ENCODE data around the gene COL24A1.
"Not testable (repeated sequence)": the region's sequence is repeated elsewhere in the genome, so short reads cannot be mapped to it uniquely, and the experiment has no call there.

Gene COL24A1

DNA sequence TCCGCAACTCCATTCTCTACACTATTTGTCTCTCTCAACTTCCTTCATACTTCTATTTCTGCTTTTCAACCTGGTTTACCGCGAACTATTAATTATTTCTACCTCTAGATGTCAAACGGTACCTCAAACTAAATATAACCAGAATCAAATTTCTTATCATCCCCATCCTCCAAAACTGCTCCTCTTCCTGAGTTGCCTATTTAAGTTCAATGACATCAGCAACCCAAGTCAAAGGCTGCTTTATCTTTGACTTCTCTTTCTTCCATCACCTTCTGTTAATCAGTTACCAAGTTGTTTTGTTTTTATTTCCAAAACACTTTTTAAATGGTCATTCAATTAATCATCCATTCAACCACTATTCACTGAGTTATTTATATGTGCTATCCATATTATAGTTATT, 171.9 kb downstream of the COL24A1 start:
- DNase-seq (ENCODE audit: low read depth in 2 of 2), result no peak

GRCh38 chr1:85983316-85983715, 173.3 kb downstream of the COL24A1 start:
- DNase-seq (ENCODE audit: low read depth in 2 of 2), result no peak

- DNase-seq (ENCODE audit: low read depth in 2 of 2), result no peak
Observed at GRCh38 chr1:85976516-85977205, 179.9 kb downstream of the COL24A1 start.

GRCh38 chr1:85975912-85976371, 180.6 kb downstream of the COL24A1 start:
- no peak for DNase-seq (ENCODE audit: low read depth in 2 of 2)

DNA sequence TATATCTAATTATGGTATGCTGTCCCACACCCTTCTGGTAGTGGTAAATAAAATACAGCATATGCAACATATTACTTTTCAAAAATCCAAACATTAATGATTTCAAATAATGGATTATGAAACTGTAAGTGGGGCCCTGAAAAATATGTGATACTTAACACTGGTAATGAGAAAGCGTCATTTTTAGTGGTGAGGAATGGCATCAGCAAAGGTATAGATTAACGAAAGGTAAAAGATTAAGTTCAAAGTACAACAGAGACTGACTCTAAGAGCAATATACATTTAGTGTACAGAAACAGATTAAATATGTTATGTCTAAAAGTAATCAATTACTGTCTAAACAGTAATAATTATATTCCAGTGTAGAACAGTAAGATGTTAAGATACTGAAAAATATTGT, 194.1 kb downstream of the COL24A1 start:
- DNase-seq (ENCODE audit: low read depth in 2 of 2), result no peak

- no peak for DNase-seq (ENCODE audit: low read depth in 2 of 2)
Observed at GRCh38 chr1:85957760-85958159, 198.8 kb downstream of the COL24A1 start.

DNA sequence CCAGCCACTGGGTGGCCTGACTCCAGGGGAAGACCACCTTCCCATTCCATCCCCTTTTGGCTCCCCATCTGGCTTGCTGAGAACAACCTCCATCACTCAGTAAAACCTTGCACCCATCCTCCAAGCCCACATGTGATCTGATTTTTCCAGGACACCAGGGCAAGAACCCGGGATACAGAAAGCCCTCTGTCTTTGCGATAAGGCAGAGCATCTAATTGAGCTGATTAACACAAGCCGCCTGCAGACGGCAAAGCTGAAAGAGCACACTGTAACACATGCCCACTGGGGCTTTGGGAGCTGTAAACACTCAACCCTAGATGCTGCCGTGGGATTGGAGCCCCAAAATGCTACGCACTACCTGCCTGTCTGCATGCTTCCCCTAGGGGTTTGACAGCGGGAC, 201.4 kb downstream of the COL24A1 start:
- DNase-seq (ENCODE audit: low read depth in 2 of 2), result not testable (repeated sequence)

DNA sequence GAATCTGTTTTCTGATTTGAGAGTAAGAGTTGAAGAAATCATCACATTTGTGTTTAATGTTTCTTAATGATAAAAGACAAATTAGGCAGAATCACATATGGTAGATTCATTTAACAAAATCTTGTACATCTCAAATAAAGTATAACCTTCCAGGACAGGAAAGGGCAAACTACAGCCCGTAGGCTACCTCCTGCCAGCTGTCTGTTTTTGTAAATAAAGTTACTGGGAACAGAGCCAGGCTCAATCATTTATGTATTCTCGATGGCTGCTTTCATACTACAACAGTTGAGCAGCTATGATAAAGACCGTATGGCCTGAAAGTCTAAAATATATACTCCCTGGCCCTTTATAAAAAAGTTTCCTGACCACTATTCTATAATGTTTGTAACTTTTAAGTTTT, 204.1 kb downstream of the COL24A1 start:
- no peak for DNase-seq (ENCODE audit: low read depth in 2 of 2)

GRCh38 chr1:85947186-85947585, 209.4 kb downstream of the COL24A1 start:
- DNase-seq (ENCODE audit: low read depth in 2 of 2), result no peak

- DNase-seq (ENCODE audit: low read depth in 2 of 2), result no peak
Observed at GRCh38 chr1:85943945-85944344, 212.6 kb downstream of the COL24A1 start.

DNA sequence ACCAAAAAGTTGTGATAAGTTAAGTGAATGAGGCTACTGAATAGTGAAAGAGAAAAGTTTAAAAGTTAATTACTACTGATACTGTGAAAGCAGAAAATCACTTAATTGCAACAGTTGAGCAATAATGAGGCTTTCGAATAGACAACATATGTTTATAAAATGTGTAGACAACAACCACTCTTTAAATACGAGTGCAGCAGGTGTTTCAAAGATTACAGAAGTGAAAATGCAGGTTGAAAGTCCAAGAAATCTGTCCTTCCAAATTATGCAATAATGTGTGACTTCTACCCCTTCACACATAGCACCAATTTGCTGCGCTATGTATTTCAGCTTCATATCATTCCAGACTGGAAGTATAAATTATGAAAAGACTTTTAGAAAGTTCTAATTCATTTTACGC, 213.0 kb downstream of the COL24A1 start:
- DNase-seq (ENCODE audit: low read depth in 2 of 2), result no peak

DNA sequence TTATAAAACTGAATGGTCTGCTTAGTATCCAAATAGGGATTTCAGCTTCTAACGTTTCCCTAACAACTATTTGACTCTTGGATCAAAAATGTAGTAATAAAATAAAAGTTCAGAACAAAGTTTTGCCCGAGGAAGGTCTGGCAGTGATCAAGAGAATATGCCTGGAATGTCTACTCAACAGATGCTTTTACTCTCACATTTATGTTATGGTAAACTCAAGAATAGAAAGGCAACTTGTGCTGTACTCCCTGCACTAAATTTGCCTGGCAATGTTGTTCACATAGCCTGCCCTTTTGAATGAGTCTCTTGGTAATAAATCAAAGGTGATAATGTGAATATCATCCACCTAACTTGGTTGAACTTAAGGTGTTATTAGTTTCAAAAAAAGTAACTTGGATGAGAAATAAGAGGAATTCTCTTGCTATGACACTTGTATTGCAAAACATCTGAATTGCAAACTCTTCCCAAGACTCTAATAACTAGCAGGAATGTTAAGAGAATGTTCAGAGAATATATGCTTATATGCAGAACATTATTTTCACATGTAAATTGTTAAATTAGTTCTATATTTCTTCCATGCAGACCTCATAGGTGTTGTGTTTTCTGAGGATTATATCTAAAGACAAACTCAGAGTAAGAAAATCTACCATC, 215.8 kb downstream of the COL24A1 start:
- DNase-seq (ENCODE audit: low read depth in 2 of 2), result no peak

GRCh38 chr1:85938829-85939228, 217.7 kb downstream of the COL24A1 start:
- no peak for DNase-seq (ENCODE audit: low read depth in 2 of 2)

GRCh38 chr1:85936470-85936869, 220.1 kb downstream of the COL24A1 start:
- no peak for DNase-seq (ENCODE audit: low read depth in 2 of 2)

- DNase-seq (ENCODE audit: low read depth in 2 of 2), result no peak
Observed at GRCh38 chr1:85936057-85936456, 220.5 kb downstream of the COL24A1 start.

DNA sequence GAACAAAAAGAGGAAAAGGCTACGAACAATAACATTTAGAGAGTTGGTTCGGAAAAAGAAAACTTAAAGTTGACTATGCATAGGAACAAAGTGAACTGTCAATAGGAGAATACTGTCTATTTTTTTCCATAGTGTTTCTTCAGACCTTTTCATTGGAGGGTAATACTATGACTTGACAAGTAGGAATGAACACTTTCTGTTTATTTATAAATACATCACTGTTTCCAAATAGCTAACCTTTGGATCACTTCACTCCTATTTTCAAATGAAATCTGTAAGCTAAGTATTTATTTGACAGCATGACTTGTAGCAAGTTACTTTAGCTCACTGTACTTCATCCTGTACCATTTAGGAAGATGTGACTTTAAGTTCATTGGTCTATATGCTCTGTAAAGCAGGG, 221.3 kb downstream of the COL24A1 start:
- DNase-seq (ENCODE audit: low read depth in 2 of 2), result no peak

DNA sequence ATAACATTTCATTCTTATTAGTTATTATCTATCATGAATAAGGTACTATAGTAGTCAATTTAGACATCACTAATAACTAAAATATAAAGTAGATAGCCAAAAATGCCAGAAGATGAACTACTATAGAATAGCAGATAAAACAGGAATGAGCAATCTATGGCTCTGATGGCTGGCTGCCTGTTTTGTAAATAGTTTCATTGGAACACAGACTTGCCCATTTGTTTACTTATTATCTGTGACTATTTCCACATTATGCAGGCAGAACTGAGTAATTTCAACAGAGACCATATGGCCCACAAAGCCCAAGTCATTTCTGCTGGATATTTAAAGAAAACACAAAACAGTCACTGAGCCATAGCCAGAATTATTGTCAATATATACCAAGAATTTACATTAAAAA, 222.1 kb downstream of the COL24A1 start:
- DNase-seq (ENCODE audit: low read depth in 2 of 2), result no peak

DNA sequence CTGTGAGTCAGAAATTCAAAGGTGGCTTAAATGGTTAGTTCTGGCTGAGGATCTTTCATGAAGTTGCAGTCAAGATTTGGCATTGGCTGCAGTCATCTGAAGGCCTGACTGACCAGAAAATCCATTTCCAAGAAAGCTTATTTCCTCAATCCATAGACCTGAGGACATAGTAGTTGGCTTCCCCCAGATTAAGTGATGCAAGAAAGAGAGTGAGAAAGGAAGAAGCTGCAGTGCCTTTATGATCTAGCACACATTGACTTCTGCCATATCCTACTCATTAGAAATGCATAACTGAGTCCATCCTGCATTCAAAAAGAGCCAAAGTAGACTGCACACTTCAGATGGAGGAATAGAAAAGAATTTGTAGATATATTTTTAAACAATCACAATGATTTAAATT, 222.6 kb downstream of the COL24A1 start:
- DNase-seq (ENCODE audit: low read depth in 2 of 2), result no peak

DNA sequence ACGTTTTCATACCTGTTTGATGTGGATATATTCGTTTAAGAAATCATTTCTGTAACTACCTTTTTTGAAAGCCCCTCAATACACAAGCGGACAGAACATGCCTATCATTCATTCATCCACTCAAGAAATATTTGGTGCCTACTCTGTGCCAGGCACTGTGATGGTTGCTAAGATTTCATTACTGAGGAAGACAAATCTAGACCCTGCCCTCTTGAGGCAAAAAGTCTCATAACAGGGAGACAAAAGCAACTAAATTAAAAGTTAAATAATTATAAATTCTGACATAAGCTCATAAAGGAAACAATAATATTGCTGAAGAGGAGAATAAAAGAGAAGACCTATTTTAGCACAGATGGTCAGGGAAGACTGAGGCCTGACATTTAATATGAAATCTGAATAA, 244.8 kb downstream of the COL24A1 start:
- DNase-seq (ENCODE audit: low read depth in 2 of 2), result no peak

GRCh38 chr1:85900921-85901320, 255.7 kb downstream of the COL24A1 start:
- DNase-seq (ENCODE audit: low read depth in 2 of 2), result no peak

- no peak for DNase-seq (ENCODE audit: low read depth in 2 of 2)
Observed at GRCh38 chr1:85898861-85899260, 257.7 kb downstream of the COL24A1 start.

GRCh38 chr1:85894651-85895050, 261.9 kb downstream of the COL24A1 start:
- DNase-seq (ENCODE audit: low read depth in 2 of 2), result no peak

GRCh38 chr1:85892366-85892765, 264.2 kb downstream of the COL24A1 start:
- no peak for DNase-seq (ENCODE audit: low read depth in 2 of 2)

- no peak for DNase-seq (ENCODE audit: low read depth in 2 of 2)
Observed at GRCh38 chr1:85889870-85890269, 266.7 kb downstream of the COL24A1 start.

Measured in activated CD4-positive, alpha-beta T cell treated with anti-CD3 and anti-CD28 coated beads for 24 hours (primary cell).